ELF-1 (cell line): ENCODE data around the gene SCNM1.
"Not testable (repeated sequence)": the region's sequence is repeated elsewhere in the genome, so short reads cannot be mapped to it uniquely, and the experiment has no call there.

ENCODE experiments used
- DNase-seq: peaks from one replicate; pipeline ENCODE4 v3.0.0-alpha.2; 2016; ENCODE audit warnings: low read depth, low spot score

Gene SCNM1

GRCh38 chr1:151146412-151147131, 19.4 kb upstream of the SCNM1 start, which contains the start of gene SEMA6C:
SEMA6C (minus strand) TSS chr1:151146631; CDS start chr1:151142621, 4,010 bp downstream.
- DNase-seq = peak; percentile 95

- no peak for DNase-seq
Observed at GRCh38 chr1:151147132-151147503, 18.8 kb upstream of the SCNM1 start.

GRCh38 chr1:151147665-151148064, 18.3 kb upstream of the SCNM1 start:
- DNase-seq = no peak

- no peak for DNase-seq
Observed at GRCh38 chr1:151156515-151156819, 9.5 kb upstream of the SCNM1 start, which contains the start of gene TNFAIP8L2. TNFAIP8L2 (plus strand) TSS chr1:151156649; CDS start chr1:151158698, 2,049 bp downstream.

DNA sequence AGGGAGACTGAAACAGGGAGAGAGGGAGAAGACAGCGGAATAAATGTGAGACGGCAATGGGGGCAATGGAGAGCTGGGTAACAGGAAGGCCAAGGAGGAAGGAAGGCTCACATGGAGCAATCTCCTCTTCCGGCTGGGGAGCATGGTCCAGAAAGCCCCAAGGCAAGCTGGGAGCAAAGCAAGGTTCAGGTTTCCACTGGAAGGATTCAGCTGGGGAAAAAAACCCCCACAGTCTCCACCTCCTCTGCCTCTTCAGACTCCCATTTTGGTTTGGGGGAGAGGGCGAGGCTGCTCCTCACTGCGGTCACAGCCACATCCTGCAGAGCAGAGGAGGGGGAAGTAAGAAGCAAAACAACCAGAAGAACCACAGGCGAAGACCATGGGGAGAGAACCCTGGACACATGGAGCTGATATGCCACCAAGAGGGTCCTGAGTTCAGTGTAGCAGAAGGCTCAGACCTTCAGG, 8.8 kb upstream of the SCNM1 start:
- no peak for DNase-seq

DNA sequence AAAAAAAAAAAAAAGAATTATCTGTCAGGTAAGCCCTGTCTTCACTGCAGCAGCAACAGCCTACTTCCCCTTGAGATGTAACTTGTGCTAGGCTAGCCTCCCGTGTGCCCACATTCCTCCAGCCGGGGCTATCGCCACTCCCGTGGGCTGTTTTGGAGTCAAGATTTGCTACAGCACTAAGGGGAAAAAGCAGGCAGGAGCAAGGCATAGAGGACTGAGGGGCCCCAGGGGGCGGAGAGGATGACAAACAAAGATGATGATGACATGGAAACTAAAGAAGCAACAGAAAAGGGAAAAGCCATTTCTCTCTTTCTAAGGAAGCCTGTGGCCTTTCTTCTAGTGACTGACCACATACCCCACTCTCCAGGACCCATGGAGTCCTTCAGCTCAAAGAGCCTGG, 7.6 kb upstream of the SCNM1 start:
- no peak for DNase-seq

DNA sequence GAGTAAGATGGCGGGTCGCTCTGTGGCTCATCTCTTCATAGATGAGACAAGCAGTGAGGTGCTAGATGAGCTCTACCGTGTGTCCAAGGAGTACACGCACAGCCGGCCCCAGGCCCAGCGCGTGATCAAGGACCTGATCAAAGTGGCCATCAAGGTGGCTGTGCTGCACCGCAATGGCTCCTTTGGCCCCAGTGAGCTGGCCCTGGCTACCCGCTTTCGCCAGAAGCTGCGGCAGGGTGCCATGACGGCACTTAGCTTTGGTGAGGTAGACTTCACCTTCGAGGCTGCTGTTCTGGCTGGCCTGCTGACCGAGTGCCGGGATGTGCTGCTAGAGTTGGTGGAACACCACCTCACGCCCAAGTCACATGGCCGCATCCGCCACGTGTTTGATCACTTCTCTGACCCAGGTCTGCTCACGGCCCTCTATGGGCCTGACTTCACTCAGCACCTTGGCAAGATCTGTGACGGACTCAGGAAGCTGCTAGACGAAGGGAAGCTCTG, 7.1 kb upstream of the SCNM1 start:
- DNase-seq = peak; percentile 12

DNA sequence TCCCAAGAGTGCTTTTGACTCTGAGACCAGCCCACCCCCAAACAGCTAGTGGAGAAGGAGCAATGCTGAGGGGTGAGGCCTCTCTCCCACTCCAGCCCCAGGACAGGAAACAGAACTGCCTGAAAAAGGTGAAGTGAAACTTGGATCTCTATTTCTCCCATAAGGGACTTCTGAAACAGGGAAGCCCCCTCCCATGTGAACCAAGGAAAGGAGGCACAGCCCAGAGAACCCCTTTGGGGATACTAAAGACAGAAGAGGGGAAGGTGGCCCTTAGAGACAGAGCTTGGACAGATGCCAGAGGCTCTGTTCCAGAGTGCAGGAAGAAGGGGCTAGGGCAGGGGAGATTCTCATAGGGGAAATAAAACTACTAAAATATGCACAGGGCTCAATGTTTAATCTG, 6.6 kb upstream of the SCNM1 start:
- no peak for DNase-seq

GRCh38 chr1:151164732-151165280, 1.1 kb upstream of the SCNM1 start:
- no peak for DNase-seq

DNA sequence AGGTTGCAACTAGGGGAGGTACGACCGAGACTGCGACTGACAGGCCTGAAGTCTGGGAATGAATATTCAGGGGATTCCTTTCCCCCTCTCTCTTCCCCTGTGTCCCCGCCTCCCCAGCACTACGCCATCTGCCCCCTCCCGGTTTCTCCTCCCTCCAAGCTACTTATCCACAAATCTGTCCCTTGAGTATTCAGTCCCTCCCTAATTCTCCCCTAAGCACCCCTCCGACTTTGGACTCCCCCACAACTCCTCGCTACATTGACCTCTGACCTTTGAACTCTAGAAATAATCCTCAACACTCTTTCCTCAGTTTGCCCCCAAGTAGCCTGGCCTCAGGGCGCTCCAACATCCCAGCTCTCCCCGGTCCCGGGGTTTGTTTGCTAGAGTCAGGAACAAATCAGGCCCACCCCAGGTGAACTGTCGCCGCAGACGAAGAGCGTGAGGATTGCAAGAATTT, 635 bp upstream of the SCNM1 start:
- no peak for DNase-seq

- peak; percentile 77 for DNase-seq
Observed at GRCh38 chr1:151166505-151166956, 587 bp downstream of the SCNM1 start.

- DNase-seq = no peak
Observed at GRCh38 chr1:151167116-151167515, 1.2 kb downstream of the SCNM1 start.

- DNase-seq = no peak
Observed at GRCh38 chr1:151171190-151171589, 5.2 kb downstream of the SCNM1 start.

DNA sequence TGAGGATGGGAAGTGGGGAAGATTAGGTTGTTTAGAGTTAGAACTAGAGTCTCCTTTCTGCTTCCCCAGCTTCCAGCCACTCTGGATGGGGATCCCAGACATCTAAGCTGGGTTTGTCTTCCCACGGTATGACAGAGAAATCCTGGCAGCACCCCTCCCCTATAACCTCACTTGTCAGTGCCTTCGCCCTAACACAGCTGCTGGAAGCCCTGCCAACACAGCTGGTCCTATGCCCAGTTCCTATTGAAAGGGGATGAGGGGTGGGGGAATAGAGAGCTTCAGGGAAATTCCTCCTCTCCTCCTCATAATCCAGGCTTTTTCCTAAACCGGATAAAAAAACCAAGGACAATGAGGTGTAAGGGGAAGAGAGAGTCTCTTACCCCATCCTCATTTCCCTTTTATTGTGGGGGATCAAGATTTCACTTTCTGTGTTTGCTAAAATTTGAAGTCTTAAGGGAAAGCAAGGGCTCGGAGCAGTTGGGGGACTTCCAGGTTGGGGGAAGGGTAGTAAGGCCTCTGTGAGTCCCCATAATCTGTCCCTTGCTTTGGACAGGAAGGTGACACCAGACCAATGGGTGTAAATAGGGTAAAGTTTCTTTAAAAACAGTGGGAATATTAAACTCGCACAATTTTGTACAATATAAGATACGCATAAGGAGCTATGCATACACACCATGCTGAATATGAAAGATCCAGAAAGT, 9.2 kb downstream of the SCNM1 start:
- no peak for DNase-seq

- DNase-seq = peak; percentile 26
Observed at GRCh38 chr1:151175863-151176262, 9.9 kb downstream of the SCNM1 start, which contains the start of gene TMOD4. TMOD4 (minus strand) TSS chr1:151175981; CDS start chr1:151174875, 1,106 bp downstream.

DNA sequence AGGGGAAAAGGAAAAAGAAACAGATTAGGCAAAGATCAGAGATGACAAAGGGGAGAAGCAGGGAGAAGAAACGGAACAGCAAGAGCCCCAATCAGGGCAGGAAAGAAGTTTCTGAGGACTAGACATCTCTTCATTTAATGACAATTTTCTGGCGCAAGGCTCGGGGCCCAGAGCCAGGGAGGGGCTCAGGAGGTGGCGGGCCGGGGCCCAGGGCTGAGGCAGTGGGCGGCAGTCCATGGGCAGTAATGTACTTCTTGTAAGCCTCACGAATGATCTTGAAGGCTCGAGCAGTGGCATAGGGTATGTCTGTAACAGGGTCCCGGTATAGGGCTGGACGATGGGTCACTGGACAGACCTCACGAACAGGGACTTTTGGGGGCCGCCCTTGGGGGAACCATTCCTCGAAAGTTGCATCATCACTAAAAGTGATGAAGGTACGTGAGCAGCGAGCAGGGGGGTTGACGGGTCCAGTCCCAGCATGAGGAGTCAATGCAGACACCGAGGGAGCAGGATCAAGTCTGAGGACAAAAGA, 10.6 kb downstream of the SCNM1 start:
- no peak for DNase-seq

- no peak for DNase-seq
Observed at GRCh38 chr1:151184211-151184610, 18.3 kb downstream of the SCNM1 start.

DNA sequence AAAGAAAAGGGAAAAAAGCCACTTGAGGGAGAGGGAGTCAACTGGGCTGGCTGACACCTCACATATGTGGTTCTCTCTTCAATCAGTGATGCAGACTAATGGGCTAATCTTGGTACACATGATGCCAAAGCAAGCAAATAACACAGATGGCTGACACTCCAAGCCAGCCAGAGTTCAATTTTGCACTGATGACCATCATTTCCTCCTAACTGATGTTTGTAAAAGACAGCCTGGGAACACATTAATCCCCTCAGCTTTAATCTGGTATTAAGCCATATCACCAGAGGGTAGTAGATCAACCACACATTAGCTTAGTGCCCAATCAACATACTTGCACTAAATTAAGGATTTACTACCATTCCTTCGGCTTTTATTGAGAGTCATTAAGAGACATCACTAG, 21.3 kb downstream of the SCNM1 start:
- no peak for DNase-seq

DNA sequence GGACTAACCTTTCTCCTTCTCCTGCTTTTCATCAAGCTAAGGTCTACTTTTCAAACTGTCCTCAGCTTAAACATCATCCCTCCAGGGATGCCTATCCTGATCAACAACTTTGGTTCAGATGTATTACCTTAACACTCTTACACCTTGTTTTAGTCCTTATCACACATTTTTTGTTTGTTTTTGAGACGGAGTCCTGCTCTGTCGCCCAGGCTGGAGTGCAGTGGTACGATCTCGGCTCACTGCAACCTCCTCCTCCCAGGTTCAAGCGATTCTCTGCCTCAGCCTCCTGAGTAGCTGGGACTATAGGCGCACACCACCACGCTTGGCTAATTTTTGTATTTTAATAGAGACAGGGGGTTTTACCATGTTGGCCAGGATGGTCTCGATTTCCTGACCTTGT, 22.7 kb downstream of the SCNM1 start:
- DNase-seq = not testable (repeated sequence)

- peak; percentile 95 for DNase-seq
Observed at GRCh38 chr1:151189637-151190445, 23.9 kb downstream of the SCNM1 start, which contains the start of gene VPS72. VPS72 (minus strand) TSS chr1:151190197; CDS start chr1:151190121, 76 bp downstream.

DNA sequence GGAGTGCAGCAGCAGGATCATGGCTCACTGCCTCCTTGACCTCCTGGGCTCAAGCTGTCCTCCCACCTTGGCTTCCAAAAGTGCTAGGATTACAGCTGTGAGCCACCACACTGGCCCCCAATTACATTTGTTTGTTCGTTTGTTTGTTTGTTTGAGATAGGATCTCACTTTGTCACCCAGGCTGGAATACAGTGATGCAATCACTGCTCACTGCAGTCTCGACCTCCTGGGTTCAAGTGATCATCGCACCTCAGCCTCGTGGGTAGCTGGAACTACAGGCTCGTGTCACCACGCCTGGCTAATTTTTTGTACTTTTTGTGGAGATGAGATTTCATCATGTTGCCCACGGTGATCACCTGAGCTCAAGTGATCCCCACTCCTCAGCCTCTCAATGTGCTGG, 26.1 kb downstream of the SCNM1 start:
- no peak for DNase-seq
